ENCODE data around the gene SLIT3.

SLIT3 gene

GRCh38 chr5:168939156-168939800 is 361.7 kb downstream of the SLIT3 start:
- TF ChIP-seq EZH2phosphoT487 (IDR thresholded peaks at IDR 0.05; ENCODE audit: low read depth) (no peak), CTCF (IDR thresholded peaks at IDR 0.05; ENCODE audit: low read depth, low read length) (no peak)
- Histone ChIP-seq H3K36me3 (replicated peaks; ENCODE audit: low read depth, low read length) (no peaks in the 10 kb centered on the region), H3K9me3 (ENCODE audit: insufficient read depth, low read length) (no peaks in the 10 kb centered on the region), H3K4me3 (ENCODE audit: low read length) (no peak overlapping the region), H3K27me3 (ENCODE audit: low read depth, low read length) (peaks cover 59% of the 10 kb centered on the region), H3K79me2 (ENCODE audit: low read length) (no peaks in the 10 kb centered on the region), H3K9ac (ENCODE audit: low read length) (no peak overlapping the region), H2AFZ (ENCODE audit: low read depth, low read length) (no peak overlapping the region), H3K4me2 (ENCODE audit: low read length) (no peak overlapping the region), H4K20me1 (ENCODE audit: insufficient read depth, low read length) (0 out of 2 replicates have a peak, but pooled peaks cover 3% of the 10 kb centered on the region), H3K4me1 (ENCODE audit: low read length) (peaks cover 23% of the 10 kb centered on the region), H3K27ac (ENCODE audit: low read length) (no peak overlapping the region)

GRCh38 chr5:168936511-168936910 is 364.4 kb downstream of the SLIT3 start:
- Histone ChIP-seq H3K27me3 (ENCODE audit: low read depth, low read length) (peaks cover 66% of the 10 kb centered on the region), H3K9me3 (ENCODE audit: insufficient read depth, low read length) (no peaks in the 10 kb centered on the region), H3K4me1 (ENCODE audit: low read length) (peaks cover 10% of the 10 kb centered on the region)

GRCh38 chr5:168935183-168935582 is 365.8 kb downstream of the SLIT3 start:
- no peak for TF ChIP-seq CTCF (IDR thresholded peaks at IDR 0.05; ENCODE audit: low read depth, low read length)
- no peak for TF ChIP-seq EZH2phosphoT487 (IDR thresholded peaks at IDR 0.05; ENCODE audit: low read depth)
- H4K20me1 ChIP-seq (ENCODE audit: insufficient read depth, low read length), result no peaks in the 10 kb centered on the region
- H3K4me2 ChIP-seq (ENCODE audit: low read length), result no peak overlapping the region
- H3K27me3 ChIP-seq (ENCODE audit: low read depth, low read length), result peaks cover 67% of the 10 kb centered on the region
- H3K4me3 ChIP-seq (ENCODE audit: low read length), result no peak overlapping the region
- H2AFZ ChIP-seq (ENCODE audit: low read depth, low read length), result no peak overlapping the region
- H3K36me3 ChIP-seq (replicated peaks; ENCODE audit: low read depth, low read length), result no peaks in the 10 kb centered on the region
- peaks cover 5% of the 10 kb centered on the region for H3K4me1 ChIP-seq (ENCODE audit: low read length)
- H3K79me2 ChIP-seq (ENCODE audit: low read length), result no peaks in the 10 kb centered on the region
- H3K9ac ChIP-seq (ENCODE audit: low read length), result no peak overlapping the region
- H3K9me3 ChIP-seq (ENCODE audit: insufficient read depth, low read length), result no peaks in the 10 kb centered on the region
- H3K27ac ChIP-seq (ENCODE audit: low read length), result no peak overlapping the region

More at GRCh38 chr5:168936511-168936910, 364.4 kb downstream of the SLIT3 start:
- H3K4me3 ChIP-seq (ENCODE audit: low read length), result no peak overlapping the region
- H3K4me2 ChIP-seq (ENCODE audit: low read length), result no peak overlapping the region
- no peak overlapping the region for H2AFZ ChIP-seq (ENCODE audit: low read depth, low read length)
- TF ChIP-seq EZH2phosphoT487 (IDR thresholded peaks at IDR 0.05; ENCODE audit: low read depth) (no peak), CTCF (IDR thresholded peaks at IDR 0.05; ENCODE audit: low read depth, low read length) (no peak)
- 0 out of 2 replicates have a peak, but pooled peaks cover 3% of the 10 kb centered on the region for H4K20me1 ChIP-seq (ENCODE audit: insufficient read depth, low read length)
- H3K36me3 ChIP-seq (replicated peaks; ENCODE audit: low read depth, low read length), result no peaks in the 10 kb centered on the region
- no peak overlapping the region for H3K9ac ChIP-seq (ENCODE audit: low read length)
- H3K27ac ChIP-seq (ENCODE audit: low read length), result no peak overlapping the region
- H3K79me2 ChIP-seq (ENCODE audit: low read length), result no peaks in the 10 kb centered on the region

GRCh38 chr5:168934169-168934568 is 366.8 kb downstream of the SLIT3 start:
- Histone ChIP-seq H3K79me2 (ENCODE audit: low read length) (no peaks in the 10 kb centered on the region), H3K9ac (ENCODE audit: low read length) (no peak overlapping the region), H3K4me1 (ENCODE audit: low read length) (no peaks in the 10 kb centered on the region), H4K20me1 (ENCODE audit: insufficient read depth, low read length) (no peaks in the 10 kb centered on the region), H3K4me2 (ENCODE audit: low read length) (no peak overlapping the region), H3K9me3 (ENCODE audit: insufficient read depth, low read length) (no peaks in the 10 kb centered on the region), H3K4me3 (ENCODE audit: low read length) (no peak overlapping the region), H3K36me3 (replicated peaks; ENCODE audit: low read depth, low read length) (no peaks in the 10 kb centered on the region), H3K27me3 (ENCODE audit: low read depth, low read length) (peaks cover 69% of the 10 kb centered on the region), H2AFZ (ENCODE audit: low read depth, low read length) (no peak overlapping the region), H3K27ac (ENCODE audit: low read length) (no peak overlapping the region)
- TF ChIP-seq CTCF (IDR thresholded peaks at IDR 0.05; ENCODE audit: low read depth, low read length) (no peak), EZH2phosphoT487 (IDR thresholded peaks at IDR 0.05; ENCODE audit: low read depth) (no peak)
